ENCODE measurements around the gene HTR2B.

GRCh38 chr2:231115651-231116050, 9.2 kb downstream of the HTR2B start:
- TF ChIP-seq, protein P1, sequence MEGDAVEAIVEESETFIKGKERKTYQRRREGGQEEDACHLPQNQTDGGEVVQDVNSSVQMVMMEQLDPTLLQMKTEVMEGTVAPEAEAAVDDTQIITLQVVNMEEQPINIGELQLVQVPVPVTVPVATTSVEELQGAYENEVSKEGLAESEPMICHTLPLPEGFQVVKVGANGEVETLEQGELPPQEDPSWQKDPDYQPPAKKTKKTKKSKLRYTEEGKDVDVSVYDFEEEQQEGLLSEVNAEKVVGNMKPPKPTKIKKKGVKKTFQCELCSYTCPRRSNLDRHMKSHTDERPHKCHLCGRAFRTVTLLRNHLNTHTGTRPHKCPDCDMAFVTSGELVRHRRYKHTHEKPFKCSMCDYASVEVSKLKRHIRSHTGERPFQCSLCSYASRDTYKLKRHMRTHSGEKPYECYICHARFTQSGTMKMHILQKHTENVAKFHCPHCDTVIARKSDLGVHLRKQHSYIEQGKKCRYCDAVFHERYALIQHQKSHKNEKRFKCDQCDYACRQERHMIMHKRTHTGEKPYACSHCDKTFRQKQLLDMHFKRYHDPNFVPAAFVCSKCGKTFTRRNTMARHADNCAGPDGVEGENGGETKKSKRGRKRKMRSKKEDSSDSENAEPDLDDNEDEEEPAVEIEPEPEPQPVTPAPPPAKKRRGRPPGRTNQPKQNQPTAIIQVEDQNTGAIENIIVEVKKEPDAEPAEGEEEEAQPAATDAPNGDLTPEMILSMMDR (conservative IDR thresholded peaks at IDR 0.05 in 1 of 2, IDR thresholded peaks at IDR 0.05 in 1 of 2; ENCODE audit: low read depth in 1 of 2, low read length in 2 of 2) = no peak
- no peak for TF ChIP-seq EZH2 (IDR thresholded peaks at IDR 0.05; ENCODE audit: low read length, missing control alignments)

Data from fibroblast of lung (primary cell).